ENCODE measurements around the gene TMEM119. TPM values are rescaled to one million over a fixed set of nuclear protein-coding genes. Genes with fewer than 3 reads are reported as not detected.

TMEM119 gene
- total and polyA plus RNA-seq, 9 of the 15 experiments (the other 6 are each of a cell fraction or from before 2014, with no cell fraction given): 0.18 TPM; not detected in 8

DNA sequence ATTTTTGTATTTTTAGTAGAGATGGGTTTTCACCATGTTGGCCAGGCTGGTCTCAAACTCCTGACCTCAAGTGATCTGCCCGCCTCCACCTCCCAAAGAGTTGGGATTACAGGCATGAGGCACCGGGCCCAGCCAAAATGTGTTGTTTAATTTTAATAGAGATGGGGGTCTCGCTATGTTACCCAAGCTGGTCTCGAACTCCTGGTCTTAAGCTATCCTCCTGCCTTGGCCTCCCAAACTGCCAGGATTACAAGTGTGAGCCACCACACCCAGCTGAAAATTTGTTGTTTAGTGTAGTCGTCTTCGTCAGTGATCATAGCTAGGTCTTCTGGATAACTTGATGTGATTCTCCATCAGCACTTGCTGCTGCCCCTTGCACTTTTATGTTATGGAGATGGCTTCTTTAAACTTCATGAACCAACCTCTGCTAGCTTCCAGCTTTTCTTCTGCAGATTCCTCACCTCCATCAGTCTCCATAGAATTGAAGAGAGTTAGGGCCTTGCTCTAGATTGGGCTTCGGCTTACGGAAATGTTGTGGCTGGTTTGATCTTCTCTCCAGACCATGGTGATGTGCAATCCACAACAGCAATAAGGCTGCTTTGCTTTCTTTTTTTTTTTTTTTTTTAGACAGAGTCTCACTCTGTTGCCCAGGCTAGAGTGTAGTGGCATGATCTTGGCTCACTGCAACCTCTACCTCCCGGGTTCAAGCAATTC is 22.5 kb downstream of the TMEM119 start:
- in situ Hi-C loops (cut with MboI) (no loop called here), intact Hi-C loops (cut with micrococcal nuclease) (no loop called here)
- CTCF ChIA-PET (ENCODE audit: low intra/inter-chr PET ratio): no interaction called here
- 57% methylated on average over 9 of the region's 9 CpGs for WGBS (ENCODE audit: insufficient coverage, low coverage, missing lambda C conversion rate)
- FAIRE-seq (no peak), ATAC-seq (no peak), DNase-seq (ENCODE audit: extremely low read depth in 1 of 4, low spot score in 3 of 4) (no peak)
- no peak overlapping the region for H3K9ac ChIP-seq (ENCODE audit: insufficient read depth in 1 of 2, low read depth in 2 of 2, low read length in 2 of 2)
- no peaks in the 10 kb centered on the region for H3K79me2 ChIP-seq (ENCODE audit: control insufficient read depth, insufficient read depth, low read length)
- no peaks in the 10 kb centered on the region for H3K9me1 ChIP-seq (ENCODE audit: control insufficient read depth, insufficient read depth, low read length)
- no peaks in the 10 kb centered on the region for H3K36me3 ChIP-seq (ENCODE audit: control insufficient read depth, insufficient read depth, low read length)
- TSS peak; percentile 89 for BruUV-seq (replicated peaks)
- POLR2A ChIA-PET: interaction anchor here (0.6 to 1.7 kb wide), 7 partner anchors 11 to 223 kb away, joined by 3 to 4 read pairs (median 3); no protein-coding TSS in a partner anchor
- peaks cover 0 to 4% of the 10 kb centered on the region in 2 experiments; a peak in 1 of 5 replicates for H3K27me3 ChIP-seq (ENCODE audit: control insufficient read depth in 2 of 2, insufficient read depth in 2 of 2, low read length in 2 of 2)
- no peak for TF ChIP-seq NCOA2 (IDR thresholded peaks at IDR 0.05; ENCODE audit: partially characterized antibody in 2 of 2)
- TF ChIP-seq, protein P1, sequence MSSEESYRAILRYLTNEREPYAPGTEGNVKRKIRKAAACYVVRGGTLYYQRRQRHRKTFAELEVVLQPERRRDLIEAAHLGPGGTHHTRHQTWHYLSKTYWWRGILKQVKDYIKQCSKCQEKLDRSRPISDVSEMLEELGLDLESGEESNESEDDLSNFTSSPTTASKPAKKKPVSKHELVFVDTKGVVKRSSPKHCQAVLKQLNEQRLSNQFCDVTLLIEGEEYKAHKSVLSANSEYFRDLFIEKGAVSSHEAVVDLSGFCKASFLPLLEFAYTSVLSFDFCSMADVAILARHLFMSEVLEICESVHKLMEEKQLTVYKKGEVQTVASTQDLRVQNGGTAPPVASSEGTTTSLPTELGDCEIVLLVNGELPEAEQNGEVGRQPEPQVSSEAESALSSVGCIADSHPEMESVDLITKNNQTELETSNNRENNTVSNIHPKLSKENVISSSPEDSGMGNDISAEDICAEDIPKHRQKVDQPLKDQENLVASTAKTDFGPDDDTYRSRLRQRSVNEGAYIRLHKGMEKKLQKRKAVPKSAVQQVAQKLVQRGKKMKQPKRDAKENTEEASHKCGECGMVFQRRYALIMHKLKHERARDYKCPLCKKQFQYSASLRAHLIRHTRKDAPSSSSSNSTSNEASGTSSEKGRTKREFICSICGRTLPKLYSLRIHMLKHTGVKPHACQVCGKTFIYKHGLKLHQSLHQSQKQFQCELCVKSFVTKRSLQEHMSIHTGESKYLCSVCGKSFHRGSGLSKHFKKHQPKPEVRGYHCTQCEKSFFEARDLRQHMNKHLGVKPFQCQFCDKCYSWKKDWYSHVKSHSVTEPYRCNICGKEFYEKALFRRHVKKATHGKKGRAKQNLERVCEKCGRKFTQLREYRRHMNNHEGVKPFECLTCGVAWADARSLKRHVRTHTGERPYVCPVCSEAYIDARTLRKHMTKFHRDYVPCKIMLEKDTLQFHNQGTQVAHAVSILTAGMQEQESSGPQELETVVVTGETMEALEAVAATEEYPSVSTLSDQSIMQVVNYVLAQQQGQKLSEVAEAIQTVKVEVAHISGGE (CRISPR knock-in tag; IDR thresholded peaks at IDR 0.05): no peak
- no peak for TF ChIP-seq KLF10 (CRISPR knock-in tag; IDR thresholded peaks at IDR 0.05)
- no peak for TF ChIP-seq CTBP1 (IDR thresholded peaks at IDR 0.05; ENCODE audit: borderline replicate concordance)
- TF ChIP-seq, protein P2, sequence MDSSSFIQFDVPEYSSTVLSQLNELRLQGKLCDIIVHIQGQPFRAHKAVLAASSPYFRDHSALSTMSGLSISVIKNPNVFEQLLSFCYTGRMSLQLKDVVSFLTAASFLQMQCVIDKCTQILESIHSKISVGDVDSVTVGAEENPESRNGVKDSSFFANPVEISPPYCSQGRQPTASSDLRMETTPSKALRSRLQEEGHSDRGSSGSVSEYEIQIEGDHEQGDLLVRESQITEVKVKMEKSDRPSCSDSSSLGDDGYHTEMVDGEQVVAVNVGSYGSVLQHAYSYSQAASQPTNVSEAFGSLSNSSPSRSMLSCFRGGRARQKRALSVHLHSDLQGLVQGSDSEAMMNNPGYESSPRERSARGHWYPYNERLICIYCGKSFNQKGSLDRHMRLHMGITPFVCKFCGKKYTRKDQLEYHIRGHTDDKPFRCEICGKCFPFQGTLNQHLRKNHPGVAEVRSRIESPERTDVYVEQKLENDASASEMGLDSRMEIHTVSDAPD (CRISPR knock-in tag; IDR thresholded peaks at IDR 0.05): no peak
- TF ChIP-seq POLR3G (IDR thresholded peaks at IDR 0.05; ENCODE audit: extremely low read depth, insufficient read length, insufficient replicate concordance): no peak
- H4K20me1 ChIP-seq (replicated peaks; ENCODE audit: control insufficient read depth, insufficient read depth, low read length): no peaks in the 10 kb centered on the region
- H3K9me3 ChIP-seq (replicated peaks; ENCODE audit: control insufficient read depth, insufficient read depth, low read depth, low read length): no peaks in the 10 kb centered on the region
- H2AFZ ChIP-seq (ENCODE audit: low read depth, low read length): no peak overlapping the region
- H3K27ac ChIP-seq (ENCODE audit: extremely low read depth, low read depth, low read length): no peak overlapping the region
- H3K4me1 ChIP-seq (replicated peaks in 1 of 2; ENCODE audit: control insufficient read depth in 2 of 2, insufficient read depth in 2 of 2, low read length in 2 of 2): no peaks in the 10 kb centered on the region
- no peak overlapping the region for H3K4me3 ChIP-seq
- H3K4me2 ChIP-seq (ENCODE audit: insufficient read depth, low read length): no peak overlapping the region
